Uterine smooth muscle cell (primary cell): Measurements from ENCODE around the gene CCRL2. TPM values are rescaled to one million over a fixed set of nuclear protein-coding genes. Genes with fewer than 3 reads are reported as not detected.

Experiments
- total RNA-seq: library from RNA; depleted of rRNA; stranded (reverse); fragments of >200 nt; gene quantifications from 2 replicates; pipeline ENCODE4 v1.2.3, GENCODE V29; 2014

Gene CCRL2, protein sequence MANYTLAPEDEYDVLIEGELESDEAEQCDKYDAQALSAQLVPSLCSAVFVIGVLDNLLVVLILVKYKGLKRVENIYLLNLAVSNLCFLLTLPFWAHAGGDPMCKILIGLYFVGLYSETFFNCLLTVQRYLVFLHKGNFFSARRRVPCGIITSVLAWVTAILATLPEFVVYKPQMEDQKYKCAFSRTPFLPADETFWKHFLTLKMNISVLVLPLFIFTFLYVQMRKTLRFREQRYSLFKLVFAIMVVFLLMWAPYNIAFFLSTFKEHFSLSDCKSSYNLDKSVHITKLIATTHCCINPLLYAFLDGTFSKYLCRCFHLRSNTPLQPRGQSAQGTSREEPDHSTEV
- 0.62 and 1.5 TPM in 2 replicates for total RNA-seq

DNA sequence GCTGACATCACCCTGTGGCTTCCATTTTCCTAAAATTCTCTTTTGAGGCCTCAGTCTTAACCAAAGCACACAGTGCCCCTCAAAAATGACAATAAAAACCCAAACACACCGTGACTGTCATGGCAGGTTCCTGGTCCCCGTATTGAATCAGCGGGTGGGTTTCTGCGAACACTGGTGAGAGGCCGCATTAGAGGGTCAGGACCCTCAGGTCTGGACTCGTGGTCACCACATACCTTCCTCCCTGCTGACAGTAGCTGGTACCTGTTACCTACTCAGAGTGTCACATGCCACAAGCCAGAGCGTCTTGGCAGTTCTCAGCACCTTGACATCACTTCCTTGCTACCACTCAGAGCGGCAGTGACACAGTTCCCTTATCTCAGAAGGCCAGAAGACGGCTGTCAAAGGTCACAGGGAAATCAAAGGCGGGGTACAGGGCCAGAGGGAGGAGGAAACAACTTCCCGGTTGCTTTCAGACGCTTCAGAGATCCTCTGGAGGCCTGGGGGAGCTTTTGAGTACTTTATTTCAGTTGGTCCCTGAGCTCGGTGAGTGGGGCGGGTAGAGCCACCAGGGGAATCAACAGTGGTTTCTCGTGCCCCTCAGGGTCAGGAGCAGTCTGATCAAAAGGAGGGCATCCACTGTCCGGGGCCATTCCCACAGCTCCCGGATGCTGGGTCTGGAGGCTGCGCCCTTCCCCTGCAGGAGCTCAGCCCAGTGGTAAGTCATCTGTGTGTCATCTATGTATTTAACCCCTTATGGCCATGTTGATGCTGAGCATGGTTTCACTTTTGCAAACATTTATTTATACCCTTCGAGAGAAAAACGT is at the start of gene CCRL2, which contains the start of gene CCR5AS:
CCRL2 (plus strand) TSS at position 472 of the 824 bp plus-strand sequence. CDS start 821 bp downstream, outside the sequence.
CCR5AS (minus strand) TSS at position 279 of the 824 bp plus-strand sequence.

DNA sequence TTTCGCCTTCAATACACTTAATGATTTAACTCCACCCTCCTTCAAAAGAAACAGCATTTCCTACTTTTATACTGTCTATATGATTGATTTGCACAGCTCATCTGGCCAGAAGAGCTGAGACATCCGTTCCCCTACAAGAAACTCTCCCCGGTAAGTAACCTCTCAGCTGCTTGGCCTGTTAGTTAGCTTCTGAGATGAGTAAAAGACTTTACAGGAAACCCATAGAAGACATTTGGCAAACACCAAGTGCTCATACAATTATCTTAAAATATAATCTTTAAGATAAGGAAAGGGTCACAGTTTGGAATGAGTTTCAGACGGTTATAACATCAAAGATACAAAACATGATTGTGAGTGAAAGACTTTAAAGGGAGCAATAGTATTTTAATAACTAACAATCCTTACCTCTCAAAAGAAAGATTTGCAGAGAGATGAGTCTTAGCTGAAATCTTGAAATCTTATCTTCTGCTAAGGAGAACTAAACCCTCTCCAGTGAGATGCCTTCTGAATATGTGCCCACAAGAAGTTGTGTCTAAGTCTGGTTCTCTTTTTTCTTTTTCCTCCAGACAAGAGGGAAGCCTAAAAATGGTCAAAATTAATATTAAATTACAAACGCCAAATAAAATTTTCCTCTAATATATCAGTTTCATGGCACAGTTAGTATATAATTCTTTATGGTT is 36.1 kb upstream of the CCRL2 start, which contains the start of gene CCR5:
CCR5 (plus strand) TSS at position 108 of the 680 bp plus-strand sequence. CDS start 1,957 bp downstream, outside the sequence.

Other genes with a start within 250 kb of the CCRL2 start
- gene CCR1, start 198.9 kb upstream of the CCRL2 start, total RNA-seq = 0.87 and 2.7 TPM in 2 replicates
- gene CCR3, start 164.8 kb upstream of the CCRL2 start, total RNA-seq = not detected in 2 replicates
- not detected in 2 replicates for gene CCR2, start 53.1 kb upstream of the CCRL2 start, total RNA-seq
- gene CCR5, start 36.3 kb upstream of the CCRL2 start, total RNA-seq = 0.11 TPM in 1 of 2 replicates, not detected in the other
- gene LTF, start 57.6 kb downstream of the CCRL2 start, total RNA-seq = under 0.01 TPM in 1 of 2 replicates, not detected in the other
- gene RTP3, start 90.7 kb downstream of the CCRL2 start, total RNA-seq = not detected in 2 replicates
- gene LRRC2, start 159.0 kb downstream of the CCRL2 start, total RNA-seq = 1.9 and 7.4 TPM in 2 replicates
- not detected in 2 replicates for gene FAM240A, start 205.3 kb downstream of the CCRL2 start, total RNA-seq